ENCODE data around the gene C5. TPM values are rescaled to one million over a fixed set of nuclear protein-coding genes. Genes with fewer than 3 reads are reported as not detected.

The C5 gene
- total RNA-seq, 1 donor from 2014 or later: 3.1 TPM

DNA sequence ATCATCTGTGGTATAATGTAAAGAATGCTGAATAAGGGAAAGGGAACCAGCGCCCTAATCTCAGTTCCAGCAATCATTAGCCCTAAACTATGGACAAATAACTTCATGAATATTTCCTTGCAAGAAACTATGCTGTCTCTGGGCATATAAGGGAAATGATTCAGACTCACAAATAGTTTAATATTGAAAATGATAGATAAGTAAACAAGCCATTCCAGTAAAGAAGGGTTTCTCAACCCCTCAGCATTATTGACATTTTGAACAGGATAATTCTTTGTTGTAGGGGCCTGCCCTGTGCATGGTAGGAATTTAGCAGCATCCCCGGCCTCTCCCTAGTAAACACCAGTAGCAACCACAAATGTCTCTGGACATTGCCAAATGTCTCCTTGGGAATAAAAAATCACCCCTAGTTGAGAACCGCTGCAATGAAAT lies 23.8 kb downstream of the C5 start:
- H3K9me3 Mint-ChIP-seq: no peaks in the 10 kb centered on the region
- no peak overlapping the region for H3K27ac Mint-ChIP-seq
- H3K36me3 Mint-ChIP-seq: no peaks in the 10 kb centered on the region
- DNase-seq (ENCODE audit: low spot score in 2 of 2, unreplicated experiment in 2 of 2): no peak
- H3K4me3 Mint-ChIP-seq: no peak overlapping the region
- H3K27me3 Mint-ChIP-seq (ENCODE audit: low read depth): no peaks in the 10 kb centered on the region
- H3K4me1 Mint-ChIP-seq: no peaks in the 10 kb centered on the region
- TF ChIP-seq, protein P1, sequence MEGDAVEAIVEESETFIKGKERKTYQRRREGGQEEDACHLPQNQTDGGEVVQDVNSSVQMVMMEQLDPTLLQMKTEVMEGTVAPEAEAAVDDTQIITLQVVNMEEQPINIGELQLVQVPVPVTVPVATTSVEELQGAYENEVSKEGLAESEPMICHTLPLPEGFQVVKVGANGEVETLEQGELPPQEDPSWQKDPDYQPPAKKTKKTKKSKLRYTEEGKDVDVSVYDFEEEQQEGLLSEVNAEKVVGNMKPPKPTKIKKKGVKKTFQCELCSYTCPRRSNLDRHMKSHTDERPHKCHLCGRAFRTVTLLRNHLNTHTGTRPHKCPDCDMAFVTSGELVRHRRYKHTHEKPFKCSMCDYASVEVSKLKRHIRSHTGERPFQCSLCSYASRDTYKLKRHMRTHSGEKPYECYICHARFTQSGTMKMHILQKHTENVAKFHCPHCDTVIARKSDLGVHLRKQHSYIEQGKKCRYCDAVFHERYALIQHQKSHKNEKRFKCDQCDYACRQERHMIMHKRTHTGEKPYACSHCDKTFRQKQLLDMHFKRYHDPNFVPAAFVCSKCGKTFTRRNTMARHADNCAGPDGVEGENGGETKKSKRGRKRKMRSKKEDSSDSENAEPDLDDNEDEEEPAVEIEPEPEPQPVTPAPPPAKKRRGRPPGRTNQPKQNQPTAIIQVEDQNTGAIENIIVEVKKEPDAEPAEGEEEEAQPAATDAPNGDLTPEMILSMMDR (IDR thresholded peaks at IDR 0.05; ENCODE audit: unreplicated experiment): no peak

DNA sequence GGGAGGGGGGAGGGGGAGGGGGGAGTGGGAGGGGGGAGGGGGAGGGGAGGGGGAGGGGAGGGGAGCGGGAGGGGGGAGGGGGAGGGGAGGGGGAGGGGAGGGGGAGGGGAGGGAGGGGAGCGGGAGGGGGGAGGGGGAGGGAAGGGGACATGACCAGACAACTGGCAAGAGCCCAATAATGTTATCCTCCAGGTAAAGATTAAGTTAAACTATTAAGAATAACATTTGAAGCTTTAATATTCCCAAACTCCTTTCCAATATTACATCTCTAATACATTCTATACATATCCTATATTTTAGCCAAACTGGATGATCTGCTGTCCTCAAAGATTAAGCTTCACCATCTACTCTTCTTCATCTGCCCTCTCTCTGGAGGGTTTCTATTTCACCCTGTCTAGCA lies 25.8 kb downstream of the C5 start:
- no peak overlapping the region for H3K4me3 Mint-ChIP-seq
- DNase-seq (ENCODE audit: low spot score in 2 of 2, unreplicated experiment in 2 of 2): no peak
- no peaks in the 10 kb centered on the region for H3K36me3 Mint-ChIP-seq
- H3K27me3 Mint-ChIP-seq (ENCODE audit: low read depth): no peaks in the 10 kb centered on the region
- H3K9me3 Mint-ChIP-seq: no peaks in the 10 kb centered on the region
- TF ChIP-seq, protein P1 (IDR thresholded peaks at IDR 0.05; ENCODE audit: unreplicated experiment): no peak
- no peaks in the 10 kb centered on the region for H3K4me1 Mint-ChIP-seq
- no peak overlapping the region for H3K27ac Mint-ChIP-seq

DNA sequence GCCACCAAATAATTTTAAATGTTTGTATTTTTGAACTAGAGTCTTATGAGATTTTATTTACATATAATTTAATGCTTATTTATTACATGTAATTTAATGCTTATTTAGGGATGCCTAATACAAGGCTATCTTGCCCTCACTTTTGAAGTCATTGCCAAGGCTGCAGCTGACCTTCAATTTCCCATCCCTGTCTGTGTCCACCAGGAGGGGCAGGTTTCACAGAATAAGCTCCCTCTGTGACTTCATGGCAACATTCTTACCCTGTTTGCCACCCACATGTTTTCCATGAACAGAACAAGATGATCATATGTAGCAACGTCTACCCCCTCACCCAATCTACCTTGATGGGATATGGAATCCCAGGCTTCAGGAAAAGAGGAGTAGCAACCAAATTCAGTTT lies 27.0 kb downstream of the C5 start:
- Mint-ChIP-seq H3K27me3 (ENCODE audit: low read depth) (no peaks in the 10 kb centered on the region), H3K4me1 (no peaks in the 10 kb centered on the region), H3K36me3 (no peaks in the 10 kb centered on the region), H3K4me3 (no peak overlapping the region), H3K27ac (no peak overlapping the region), H3K9me3 (no peaks in the 10 kb centered on the region)
- no peak for DNase-seq (ENCODE audit: low spot score in 2 of 2, unreplicated experiment in 2 of 2)
- TF ChIP-seq, protein P1 (IDR thresholded peaks at IDR 0.05; ENCODE audit: unreplicated experiment): no peak

DNA sequence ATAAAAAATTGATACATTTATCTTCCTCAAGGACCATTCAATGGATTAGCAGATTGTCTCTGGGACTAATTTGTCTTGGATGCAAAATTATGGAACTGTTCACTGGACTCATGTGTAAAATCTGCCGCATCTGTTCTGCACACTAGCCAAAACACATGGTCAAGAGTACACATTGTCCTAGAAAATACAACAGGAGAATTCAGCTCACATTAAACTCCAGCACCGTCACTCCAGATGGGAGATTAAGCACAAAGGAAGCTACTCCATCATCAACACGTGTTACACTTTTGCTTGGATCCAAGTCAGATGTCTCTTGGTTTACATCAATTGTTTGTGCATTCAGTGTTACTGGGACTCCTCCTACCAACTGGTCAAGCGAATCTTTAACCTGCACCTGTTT lies 28.8 kb downstream of the C5 start:
- Mint-ChIP-seq H3K4me1 (no peaks in the 10 kb centered on the region), H3K27ac (no peak overlapping the region), H3K9me3 (no peaks in the 10 kb centered on the region), H3K27me3 (ENCODE audit: low read depth) (no peaks in the 10 kb centered on the region), H3K36me3 (no peaks in the 10 kb centered on the region), H3K4me3 (no peak overlapping the region)
- TF ChIP-seq, protein P1 (IDR thresholded peaks at IDR 0.05; ENCODE audit: unreplicated experiment): no peak
- DNase-seq (ENCODE audit: low spot score in 2 of 2, unreplicated experiment in 2 of 2): no peak

DNA sequence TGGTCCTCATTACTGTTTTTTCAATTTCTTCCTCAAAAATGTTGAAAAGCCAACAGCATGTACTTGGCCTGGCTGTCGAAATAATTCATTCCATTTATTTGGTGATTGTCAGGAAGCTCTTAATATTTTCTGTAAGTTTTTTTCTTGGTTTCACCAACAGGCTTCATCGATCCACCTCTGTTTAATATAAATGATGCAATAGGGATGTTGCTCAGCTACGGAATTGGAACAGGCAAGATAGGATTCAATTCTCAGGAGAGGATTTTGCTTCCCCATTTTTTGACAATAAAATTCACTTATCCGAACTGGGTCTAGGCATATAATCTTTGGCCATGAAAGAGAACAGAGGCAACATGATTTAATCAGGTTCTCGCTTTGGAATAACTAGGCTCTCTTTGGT lies 30.8 kb downstream of the C5 start:
- Mint-ChIP-seq H3K4me3 (no peak overlapping the region), H3K9me3 (no peaks in the 10 kb centered on the region), H3K4me1 (no peaks in the 10 kb centered on the region), H3K36me3 (no peaks in the 10 kb centered on the region), H3K27ac (no peak overlapping the region), H3K27me3 (ENCODE audit: low read depth) (no peaks in the 10 kb centered on the region)
- no peak for DNase-seq (ENCODE audit: low spot score in 2 of 2, unreplicated experiment in 2 of 2)
- TF ChIP-seq, protein P1 (IDR thresholded peaks at IDR 0.05; ENCODE audit: unreplicated experiment): no peak

DNA sequence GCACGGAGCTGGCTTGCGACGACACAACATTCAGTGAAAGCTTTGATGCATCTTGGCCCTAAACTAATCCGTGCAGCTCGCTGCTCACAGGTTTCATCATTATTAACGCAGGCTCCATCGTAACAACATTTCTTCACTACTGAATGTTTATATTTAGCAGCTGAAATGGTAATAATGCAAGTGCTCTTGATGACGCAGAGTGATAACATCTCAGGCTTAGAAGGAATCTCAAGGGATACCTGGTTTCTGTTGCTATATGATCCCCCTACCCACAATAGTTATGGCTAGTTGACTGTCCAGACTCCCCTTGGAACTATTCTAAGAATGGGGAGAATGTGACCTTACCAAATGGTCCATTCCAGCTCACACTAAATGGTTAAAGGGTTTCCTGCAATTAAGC lies 36.2 kb downstream of the C5 start:
- H3K27ac Mint-ChIP-seq: no peak overlapping the region
- H3K9me3 Mint-ChIP-seq: peaks cover 6% of the 10 kb centered on the region
- DNase-seq (ENCODE audit: low spot score in 2 of 2, unreplicated experiment in 2 of 2): no peak
- H3K4me3 Mint-ChIP-seq: no peak overlapping the region
- peaks cover 6% of the 10 kb centered on the region for H3K4me1 Mint-ChIP-seq
- H3K27me3 Mint-ChIP-seq (ENCODE audit: low read depth): no peaks in the 10 kb centered on the region
- TF ChIP-seq, protein P1 (IDR thresholded peaks at IDR 0.05; ENCODE audit: unreplicated experiment): no peak
- H3K36me3 Mint-ChIP-seq: no peaks in the 10 kb centered on the region
